Parathyroid adenoma (tissue), 2 donors: ENCODE measurements around the gene TMEM74B.

ENCODE experiments used
- H2AFZ ChIP-seq: fragments of 300-600 bp; sonication (generic); one replicate; pipeline ENCODE4 v1.7.0; 2017; ENCODE audit warnings: antibody characterized with exemption, mild to moderate bottlenecking
- H3K27ac ChIP-seq: fragments of 300-600 bp; sonication (generic); one replicate; pipeline ENCODE4 v1.7.0; 2017
- H3K27me3 ChIP-seq: fragments of 300-600 bp; sonication (generic); one replicate; pipeline ENCODE4 v1.7.0; 2017; ENCODE audit warnings: low read length; ENCODE audit not compliant: control insufficient read depth, insufficient read depth
- H3K36me3 ChIP-seq: fragments of 300-600 bp; sonication (generic); one replicate; pipeline ENCODE4 v1.7.0; 2017; ENCODE audit warnings: low read length; ENCODE audit not compliant: control insufficient read depth, insufficient read depth
- H3K4me1 ChIP-seq: fragments of 300-600 bp; sonication (generic); one replicate; pipeline ENCODE4 v1.7.0; 2017; ENCODE audit warnings: control low read depth
- H3K4me2 ChIP-seq: fragments of 300-600 bp; sonication (generic); one replicate; pipeline ENCODE4 v1.7.0; 2017; ENCODE audit warnings: low read length
- H3K4me3 ChIP-seq: fragments of 300-600 bp; sonication (generic); one replicate; pipeline ENCODE4 v1.7.0; 2017; ENCODE audit warnings: low read depth, low read length
- H3K79me2 ChIP-seq: fragments of 300-600 bp; sonication (generic); one replicate; pipeline ENCODE4 v1.7.0; 2017; ENCODE audit warnings: control low read depth
- H3K9ac ChIP-seq: fragments of 300-600 bp; sonication (generic); one replicate; pipeline ENCODE4 v1.7.0; 2017; ENCODE audit warnings: mild to moderate bottlenecking
- H3K9me3 ChIP-seq: fragments of 300-600 bp; sonication (generic); one replicate; pipeline ENCODE4 v1.7.0; 2017; ENCODE audit warnings: low read length; ENCODE audit not compliant: control insufficient read depth
- CTCF ChIP-seq: fragments of 300-600 bp; sonication (generic); IDR thresholded peaks from one replicate; pipeline ENCODE4 v1.7.0; 2017; ENCODE audit warnings: antibody characterized with exemption, mild to moderate bottlenecking
- donor health status: primary hyperparathyroidism.

Gene TMEM74B

GRCh38 chr20:1186367-1186991, 1.7 kb upstream of the TMEM74B start:
- Histone ChIP-seq H3K9me3 (no peaks in the 10 kb centered on the region), H3K4me3 (no peak overlapping the region), H3K79me2 (no peaks in the 10 kb centered on the region), H3K9ac (no peak overlapping the region), H3K36me3 (no peaks in the 10 kb centered on the region), H3K4me2 (no peak overlapping the region), H3K27me3 (no peaks in the 10 kb centered on the region), H2AFZ (no peak overlapping the region), H3K4me1 (peaks cover 3% of the 10 kb centered on the region), H3K27ac (peak overlapping the region; percentile 36)
- no peak for TF ChIP-seq CTCF

- Histone ChIP-seq H3K27ac (peak overlapping the region; percentile 36), H3K4me1 (peaks cover 3% of the 10 kb centered on the region), H3K79me2 (no peaks in the 10 kb centered on the region), H3K27me3 (no peaks in the 10 kb centered on the region), H3K9me3 (no peaks in the 10 kb centered on the region), H3K4me2 (peak overlapping the region; percentile 37), H3K36me3 (no peaks in the 10 kb centered on the region), H3K4me3 (no peak overlapping the region), H3K9ac (no peak overlapping the region), H2AFZ (peak overlapping the region; percentile 69)
- TF ChIP-seq CTCF = peak; percentile 60
Observed at GRCh38 chr20:1185790-1186334, 1.1 kb upstream of the TMEM74B start.

- no peak for TF ChIP-seq CTCF
- Histone ChIP-seq H3K27me3 (no peaks in the 10 kb centered on the region), H3K4me3 (peak overlapping the region; percentile 53), H3K4me1 (peaks cover 3% of the 10 kb centered on the region), H3K4me2 (peak overlapping the region; percentile 67), H3K9ac (no peak overlapping the region), H3K79me2 (no peaks in the 10 kb centered on the region), H2AFZ (peak overlapping the region; percentile 69), H3K9me3 (no peaks in the 10 kb centered on the region), H3K36me3 (no peaks in the 10 kb centered on the region), H3K27ac (no peak overlapping the region)
Observed at GRCh38 chr20:1185316-1185741, 548 bp upstream of the TMEM74B start.

GRCh38 chr20:1184260-1184637, 532 bp downstream of the TMEM74B start:
- Histone ChIP-seq H3K79me2 (no peaks in the 10 kb centered on the region), H3K9me3 (no peaks in the 10 kb centered on the region), H3K4me1 (peaks cover 3% of the 10 kb centered on the region), H3K4me2 (peak overlapping the region; percentile 67), H2AFZ (peak overlapping the region; percentile 69), H3K9ac (no peak overlapping the region), H3K36me3 (no peaks in the 10 kb centered on the region), H3K4me3 (peak overlapping the region; percentile 53), H3K27me3 (no peaks in the 10 kb centered on the region), H3K27ac (no peak overlapping the region)
- no peak for TF ChIP-seq CTCF

- Histone ChIP-seq H3K4me2 (no peak overlapping the region), H3K9ac (no peak overlapping the region), H3K79me2 (no peaks in the 10 kb centered on the region), H3K27me3 (no peaks in the 10 kb centered on the region), H3K4me1 (peaks cover 3% of the 10 kb centered on the region), H3K9me3 (no peaks in the 10 kb centered on the region), H3K27ac (no peak overlapping the region), H3K4me3 (no peak overlapping the region), H2AFZ (no peak overlapping the region), H3K36me3 (no peaks in the 10 kb centered on the region)
- TF ChIP-seq CTCF = no peak
Observed at GRCh38 chr20:1183153-1183552, 1.6 kb downstream of the TMEM74B start.
